ENCODE data around the gene PAQR5. TPM values are rescaled to one million over a fixed set of nuclear protein-coding genes. Genes with fewer than 3 reads are reported as not detected.

Gene PAQR5
- total and polyA plus RNA-seq, 2 donors (not counting 3 experiments of a cell fraction or from before 2014, with no cell fraction given) = 0.08 to 0.09 TPM

- DNase-seq (ENCODE audit: low read depth, low spot score) = no peak
- Histone ChIP-seq H3K79me2 (ENCODE audit: control insufficient read depth, insufficient read depth, low read length) (no peaks in the 10 kb centered on the region), H3K9me1 (replicated peaks; ENCODE audit: control insufficient read depth, extremely low read depth, insufficient read depth, low read length) (no peaks in the 10 kb centered on the region), H3K27me3 (ENCODE audit: control insufficient read depth in 2 of 2, insufficient read depth in 2 of 2, low read length in 2 of 2) (no peaks in the 10 kb centered on the region), H3K36me3 (ENCODE audit: control insufficient read depth in 2 of 2, extremely low read depth in 1 of 2, insufficient read depth in 2 of 2, low read length in 2 of 2) (no peaks in the 10 kb centered on the region), H3K4me2 (ENCODE audit: insufficient read depth, low read length) (no peak overlapping the region), H3K4me3 (replicated peaks in 1 of 3; ENCODE audit: insufficient read depth in 1 of 3, low read depth in 1 of 3, low read length in 3 of 3) (no peak overlapping the region), H4K20me1 (replicated peaks; ENCODE audit: control insufficient read depth, extremely low read depth, insufficient read depth, low read length) (no peaks in the 10 kb centered on the region), H3K9me3 (replicated peaks; ENCODE audit: control insufficient read depth, insufficient read depth, low read length) (no peaks in the 10 kb centered on the region), H3K27ac (ENCODE audit: insufficient read depth, low read depth, low read length) (no peak overlapping the region), H3K4me1 (ENCODE audit: control insufficient read depth, extremely low read depth, insufficient read depth, low read length) (peaks cover 10% of the 10 kb centered on the region), H3K9ac (replicated peaks; ENCODE audit: extremely low read depth, insufficient read depth, low read length) (no peak overlapping the region), H2AFZ (ENCODE audit: low read depth, low read length) (no peak overlapping the region)
- TF ChIP-seq POLR2AphosphoS5 (IDR thresholded peaks at IDR 0.05; ENCODE audit: insufficient read depth, low read depth, low read length) = no peak
- no peak for TF ChIP-seq MYC (IDR thresholded peaks at IDR 0.05; ENCODE audit: low read depth, low read length)
- no peak for TF ChIP-seq CTCF (IDR thresholded peaks at IDR 0.05; ENCODE audit: extremely low read depth in 1 of 2, insufficient read depth in 1 of 2, low read depth in 1 of 2, low read length in 2 of 2)
- TF ChIP-seq FOS (IDR thresholded peaks at IDR 0.05; ENCODE audit: borderline replicate concordance, insufficient read depth, low read length) = no peak
- no peak for TF ChIP-seq GATA2 (IDR thresholded peaks at IDR 0.05; ENCODE audit: insufficient read depth, insufficient read length, low read depth, low read length)
- no peak for TF ChIP-seq POLR2A (IDR thresholded peaks at IDR 0.05; ENCODE audit: low read depth, low read length)
- no peak for TF ChIP-seq MAX (IDR thresholded peaks at IDR 0.05; ENCODE audit: insufficient read depth, insufficient read length)
- no peak for TF ChIP-seq EZH2 (IDR thresholded peaks at IDR 0.05; ENCODE audit: borderline replicate concordance, low read depth, low read length, severe bottlenecking)
- TF ChIP-seq JUN (IDR thresholded peaks at IDR 0.05; ENCODE audit: borderline replicate concordance, insufficient read depth, insufficient read length, low read depth) = no peak
- BruUV-seq (replicated peaks) = no TSS peak
- dilution Hi-C loops (cut with MboI; ENCODE audit: extremely low pct_ligation_motif_present, low sequenced_read_pairs) = no loop called here
- no peak for FAIRE-seq
- POLR2A ChIA-PET = no interaction called here
- CTCF ChIA-PET = interaction anchor here (1.0 to 1.2 kb wide), 4 partner anchors 12 to 75 kb away, joined by 3 read pairs; no protein-coding TSS in a partner anchor
- intact Hi-C loops (cut with micrococcal nuclease) = no loop called here
These were observed 45.5 kb downstream of the PAQR5 start for GRCh38 chr15:69344238-69344637.

All from endothelial cell of umbilical vein (primary cell).